GM18508 (cell line): ENCODE results near the gene PTH1R.

ENCODE experiments used
- ATAC-seq: cut with Tn5 transposase; IDR thresholded peaks from one replicate; pipeline ENCODE4 v1.9.1; 2021; ENCODE audit warnings: moderate number of reproducible peaks; ENCODE audit not compliant: insufficient read depth, unreplicated experiment

The PTH1R gene

DNA sequence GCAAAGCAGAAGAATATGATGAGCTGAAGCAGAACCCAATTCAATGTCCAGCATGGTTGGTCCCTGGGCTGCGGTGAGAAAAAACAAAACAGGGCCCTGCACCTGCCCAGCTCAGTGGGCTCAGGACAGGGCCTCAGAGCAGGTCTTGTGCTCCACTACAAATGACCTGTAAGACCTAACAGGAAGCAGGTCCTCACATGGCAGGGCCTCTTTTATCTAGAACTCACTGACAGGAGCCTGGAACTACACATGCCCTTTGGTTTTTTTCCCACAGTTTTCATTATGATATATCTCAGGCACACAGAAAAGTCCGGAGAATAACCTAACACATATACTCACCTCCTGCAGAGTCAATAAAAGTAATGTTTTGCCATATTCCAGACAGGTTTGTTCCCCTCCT, 60.6 kb downstream of the PTH1R start:
- ATAC-seq = no peak

DNA sequence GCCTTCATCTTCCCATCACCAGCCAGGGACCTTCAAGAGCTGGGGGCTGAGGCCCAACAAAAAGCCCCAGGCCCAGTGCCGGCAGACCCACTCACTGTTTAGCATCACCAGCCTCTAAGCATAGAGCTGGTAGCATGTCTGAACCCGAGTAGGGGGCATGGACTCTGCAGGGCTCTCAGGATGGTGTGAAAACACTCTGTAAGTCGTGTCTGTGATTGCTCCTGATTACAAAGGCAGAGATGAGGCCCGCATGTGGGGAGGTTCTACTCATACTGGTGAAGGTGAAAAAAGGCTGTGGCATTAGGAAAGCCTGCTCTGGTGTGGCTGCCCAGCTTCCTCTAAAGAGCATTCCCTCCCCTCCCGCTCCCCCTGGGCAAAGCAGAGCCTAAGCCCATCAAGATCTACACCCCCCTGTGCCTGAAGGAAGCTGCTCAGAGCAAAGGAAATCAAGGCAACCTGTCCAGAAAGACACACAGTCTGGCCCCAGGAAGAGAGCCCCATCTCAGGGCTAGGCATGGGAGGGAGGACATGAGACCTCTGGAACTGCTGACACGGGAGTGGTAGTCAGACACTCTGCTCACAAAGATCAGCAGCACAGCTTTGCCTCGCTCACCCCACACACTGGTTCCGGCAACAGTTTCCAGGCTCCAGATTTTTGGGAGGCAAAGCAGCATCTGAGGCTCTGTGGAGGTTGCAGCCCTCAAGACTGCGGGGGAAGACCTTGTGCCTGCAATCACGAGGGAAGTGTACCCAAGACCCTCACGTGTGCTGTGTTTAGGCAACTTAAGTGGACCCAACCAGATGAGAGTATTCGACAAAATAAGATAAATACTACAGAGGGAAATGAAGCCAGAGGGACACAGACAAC, 62.3 kb downstream of the PTH1R start:
- ATAC-seq = no peak

- no peak for ATAC-seq
These were observed 64.6 kb downstream of the PTH1R start for GRCh38 chr3:46942076-46942475.

GRCh38 chr3:46942481-46943236, 65.1 kb downstream of the PTH1R start:
- no peak for ATAC-seq

GRCh38 chr3:46943237-46944187, 66.0 kb downstream of the PTH1R start:
- ATAC-seq = no peak

GRCh38 chr3:46944191-46944590, 66.7 kb downstream of the PTH1R start:
- no peak for ATAC-seq

DNA sequence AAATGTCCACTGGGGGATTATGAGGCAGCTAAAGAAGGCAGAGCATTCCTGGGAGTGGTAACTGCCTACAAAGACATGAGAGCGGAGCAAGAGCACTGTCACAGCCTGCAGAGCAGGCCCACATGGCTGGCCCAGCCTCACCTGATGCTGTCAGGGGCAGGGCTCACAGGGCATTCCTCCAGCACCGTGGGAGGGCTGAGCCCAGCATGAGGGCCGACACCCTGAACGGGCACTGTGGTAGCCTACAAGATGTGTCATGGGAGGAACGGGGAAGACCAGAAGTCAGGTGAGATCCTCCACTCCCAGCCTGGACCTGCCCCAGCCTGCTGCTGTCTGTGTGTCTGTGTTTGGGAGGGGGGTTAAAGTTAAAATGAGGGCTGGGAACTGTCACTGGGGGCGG, 68.9 kb downstream of the PTH1R start:
- ATAC-seq = no peak

DNA sequence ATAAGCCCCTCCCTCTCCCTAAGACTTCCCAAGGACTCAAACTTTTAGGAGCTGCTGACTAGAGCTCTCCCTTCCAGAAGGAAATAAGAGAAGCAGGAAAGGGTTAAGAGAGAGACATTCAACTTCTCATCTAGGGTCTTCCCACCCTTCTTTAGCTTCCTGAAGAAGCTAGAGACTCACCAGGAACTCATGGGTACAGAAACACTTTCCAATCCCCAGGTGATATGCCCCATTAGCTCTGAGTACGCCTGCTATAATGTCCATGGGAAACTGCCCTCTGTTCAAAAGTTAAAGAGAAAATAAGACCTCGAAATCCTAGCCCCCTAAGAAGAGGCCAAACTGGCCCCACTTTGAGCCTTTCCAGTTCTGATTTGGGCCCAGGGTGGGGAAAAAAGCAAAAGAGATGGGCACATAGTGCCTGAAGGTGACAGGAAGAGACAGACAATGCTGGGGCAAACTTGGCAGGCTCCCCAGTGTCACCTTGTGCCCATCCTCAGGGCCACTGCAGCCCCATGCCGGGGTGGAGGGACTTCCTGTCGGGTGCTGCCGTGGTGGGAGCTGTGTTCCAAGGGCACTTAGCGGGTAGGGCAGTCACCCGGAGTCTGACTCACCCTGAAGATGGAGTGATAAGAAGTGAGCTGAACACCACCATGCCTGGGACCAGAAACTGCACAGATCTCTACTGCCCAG, 69.5 kb downstream of the PTH1R start:
- no peak for ATAC-seq

GRCh38 chr3:46947546-46947901, 70.0 kb downstream of the PTH1R start:
- ATAC-seq = no peak

GRCh38 chr3:46947981-46948791, 70.7 kb downstream of the PTH1R start:
- ATAC-seq = no peak

GRCh38 chr3:46948830-46949671, 71.5 kb downstream of the PTH1R start:
- no peak for ATAC-seq

- ATAC-seq = no peak
These were observed 72.7 kb downstream of the PTH1R start for GRCh38 chr3:46950177-46950576.

DNA sequence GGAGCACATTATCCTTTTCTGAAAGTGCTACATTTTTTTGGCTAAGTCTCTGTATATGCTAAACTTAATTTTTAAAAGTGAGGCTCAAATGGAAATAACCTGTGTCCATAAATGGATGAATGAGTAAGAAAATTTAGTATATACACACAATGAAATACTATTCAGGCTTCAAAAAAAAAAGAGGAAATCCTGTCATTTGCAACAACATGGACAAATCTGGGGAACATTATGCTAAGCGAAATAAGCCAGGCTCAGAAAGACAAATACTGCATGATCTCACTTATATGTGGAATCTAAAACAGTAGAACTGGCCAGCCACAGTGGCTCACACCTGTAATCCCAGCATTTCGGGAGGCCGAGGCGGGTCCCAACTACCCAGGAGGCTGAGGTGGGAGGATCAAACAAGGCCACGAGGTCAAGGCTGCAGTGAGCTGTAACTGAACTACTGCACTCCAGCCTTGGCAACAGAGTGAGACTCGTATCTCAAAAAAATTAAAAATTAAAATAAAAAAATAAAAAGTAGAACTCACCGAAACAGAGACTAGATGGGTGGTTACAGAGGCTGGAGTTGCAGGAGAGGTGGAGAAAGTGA, 73.2 kb downstream of the PTH1R start:
- no peak for ATAC-seq

DNA sequence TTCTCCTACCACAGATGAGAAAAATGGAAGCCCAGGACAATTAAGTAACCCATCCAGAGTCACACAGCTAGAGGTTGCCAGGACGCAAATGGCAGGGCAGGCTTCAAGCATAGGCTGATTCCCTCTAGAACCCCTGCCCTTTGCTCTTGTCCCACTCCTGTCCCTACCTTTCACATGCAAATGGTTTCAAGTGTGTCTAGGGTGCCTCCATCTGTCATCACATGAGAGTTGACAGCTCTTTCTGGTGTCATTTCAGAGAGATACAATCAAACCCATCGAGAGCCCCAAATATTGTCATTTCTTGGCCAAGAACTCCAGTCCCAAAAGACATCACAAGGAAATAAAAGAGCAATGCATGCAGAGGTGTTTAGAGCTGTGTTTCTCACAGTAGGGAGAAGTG, 75.3 kb downstream of the PTH1R start:
- no peak for ATAC-seq
